Measurements from ENCODE around the gene EP400.

DNA sequence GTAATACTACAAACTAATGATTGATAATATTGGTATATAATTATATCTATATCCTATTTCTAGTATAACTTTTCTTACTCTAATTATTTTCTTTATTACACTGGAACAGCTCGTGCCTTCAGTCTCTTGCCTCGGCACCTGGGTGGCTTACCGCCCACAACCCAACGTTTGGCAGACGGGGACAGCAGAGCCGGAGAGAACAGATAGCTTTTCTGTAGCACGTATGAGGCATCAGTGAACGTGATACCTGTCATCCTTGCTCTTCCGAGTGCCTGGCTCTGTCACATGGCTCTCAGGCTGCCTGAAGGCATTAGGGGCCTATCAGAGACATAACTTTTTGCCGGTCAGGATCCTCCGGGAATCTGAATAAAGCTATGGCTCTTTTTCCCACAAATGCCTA lies 15.2 kb upstream of the EP400 start:
- TF ChIP-seq EZH2 (IDR thresholded peaks at IDR 0.05) = no peak
- TF ChIP-seq POLR2AphosphoS5 (IDR thresholded peaks at IDR 0.05; ENCODE audit: borderline replicate concordance, low read depth, low read length) = no peak

Data from SK-N-MC (cell line).